ENCODE results near the gene PLAC8L1. TPM values are rescaled to one million over a fixed set of nuclear protein-coding genes. Genes with fewer than 3 reads are reported as not detected.
A peak's percentile ranks its signal among the peaks of the same experiment; 100 is the strongest.

The PLAC8L1 gene
- total RNA-seq, 1 experiment from 2014 or later, result 0.77 TPM

DNA sequence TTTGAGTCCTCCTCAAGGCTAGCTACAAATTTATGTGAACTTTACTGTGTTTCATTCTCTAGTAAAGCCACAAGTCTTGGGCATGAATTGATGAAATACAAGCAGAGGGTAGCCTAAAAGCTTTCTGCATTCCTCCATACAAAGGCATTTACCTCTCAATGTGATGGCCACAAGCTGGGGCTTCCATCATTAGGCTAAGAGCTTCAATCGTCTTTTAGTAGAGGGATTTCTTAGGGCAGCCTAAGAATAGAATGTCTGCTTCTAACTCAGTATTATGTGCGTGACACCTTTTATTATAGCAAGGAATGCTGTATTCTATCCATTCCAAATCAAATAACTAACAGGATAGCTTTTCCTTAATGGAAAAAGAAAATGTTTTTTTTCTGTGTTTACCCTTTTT, 3.7 kb downstream of the PLAC8L1 start:
- Mint-ChIP-seq H3K27me3 (ENCODE audit: low read depth) (no peaks in the 10 kb centered on the region), H3K4me3 (no peak overlapping the region), H3K36me3 (peaks cover 11% of the 10 kb centered on the region), H3K4me1 (peaks cover 24% of the 10 kb centered on the region), H3K9me3 (no peaks in the 10 kb centered on the region), H3K27ac (peak overlapping the region; percentile 72; the same call in 1 of the 2 replicates)
- ChIA-PET CTCF (interaction anchor here (0.6 to 1.4 kb wide), 5 partner anchors 29 to 404 kb away, joined by 3 to 5 read pairs (median 3); partner anchors contain the start of gene TCERG1), POLR2A (no interaction called here)
- ATAC-seq, result peak; percentile 71
- DNase-seq (ENCODE audit: low spot score), result no peak
- TF ChIP-seq USF1 (CRISPR knock-in tag; IDR thresholded peaks at IDR 0.05) (no peak), SMAD4 (CRISPR knock-in tag; IDR thresholded peaks at IDR 0.05) (no peak), CBFB (CRISPR knock-in tag; IDR thresholded peaks at IDR 0.05; ENCODE audit: low read depth) (no peak)
- TF ChIP-seq, protein P1, sequence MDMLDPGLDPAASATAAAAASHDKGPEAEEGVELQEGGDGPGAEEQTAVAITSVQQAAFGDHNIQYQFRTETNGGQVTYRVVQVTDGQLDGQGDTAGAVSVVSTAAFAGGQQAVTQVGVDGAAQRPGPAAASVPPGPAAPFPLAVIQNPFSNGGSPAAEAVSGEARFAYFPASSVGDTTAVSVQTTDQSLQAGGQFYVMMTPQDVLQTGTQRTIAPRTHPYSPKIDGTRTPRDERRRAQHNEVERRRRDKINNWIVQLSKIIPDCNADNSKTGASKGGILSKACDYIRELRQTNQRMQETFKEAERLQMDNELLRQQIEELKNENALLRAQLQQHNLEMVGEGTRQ (CRISPR knock-in tag; IDR thresholded peaks at IDR 0.05), result no peak
- TF ChIP-seq, protein P2, sequence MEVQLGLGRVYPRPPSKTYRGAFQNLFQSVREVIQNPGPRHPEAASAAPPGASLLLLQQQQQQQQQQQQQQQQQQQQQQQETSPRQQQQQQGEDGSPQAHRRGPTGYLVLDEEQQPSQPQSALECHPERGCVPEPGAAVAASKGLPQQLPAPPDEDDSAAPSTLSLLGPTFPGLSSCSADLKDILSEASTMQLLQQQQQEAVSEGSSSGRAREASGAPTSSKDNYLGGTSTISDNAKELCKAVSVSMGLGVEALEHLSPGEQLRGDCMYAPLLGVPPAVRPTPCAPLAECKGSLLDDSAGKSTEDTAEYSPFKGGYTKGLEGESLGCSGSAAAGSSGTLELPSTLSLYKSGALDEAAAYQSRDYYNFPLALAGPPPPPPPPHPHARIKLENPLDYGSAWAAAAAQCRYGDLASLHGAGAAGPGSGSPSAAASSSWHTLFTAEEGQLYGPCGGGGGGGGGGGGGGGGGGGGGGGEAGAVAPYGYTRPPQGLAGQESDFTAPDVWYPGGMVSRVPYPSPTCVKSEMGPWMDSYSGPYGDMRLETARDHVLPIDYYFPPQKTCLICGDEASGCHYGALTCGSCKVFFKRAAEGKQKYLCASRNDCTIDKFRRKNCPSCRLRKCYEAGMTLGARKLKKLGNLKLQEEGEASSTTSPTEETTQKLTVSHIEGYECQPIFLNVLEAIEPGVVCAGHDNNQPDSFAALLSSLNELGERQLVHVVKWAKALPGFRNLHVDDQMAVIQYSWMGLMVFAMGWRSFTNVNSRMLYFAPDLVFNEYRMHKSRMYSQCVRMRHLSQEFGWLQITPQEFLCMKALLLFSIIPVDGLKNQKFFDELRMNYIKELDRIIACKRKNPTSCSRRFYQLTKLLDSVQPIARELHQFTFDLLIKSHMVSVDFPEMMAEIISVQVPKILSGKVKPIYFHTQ (CRISPR knock-in tag; IDR thresholded peaks at IDR 0.05), result no peak
- TF ChIP-seq, protein P3, sequence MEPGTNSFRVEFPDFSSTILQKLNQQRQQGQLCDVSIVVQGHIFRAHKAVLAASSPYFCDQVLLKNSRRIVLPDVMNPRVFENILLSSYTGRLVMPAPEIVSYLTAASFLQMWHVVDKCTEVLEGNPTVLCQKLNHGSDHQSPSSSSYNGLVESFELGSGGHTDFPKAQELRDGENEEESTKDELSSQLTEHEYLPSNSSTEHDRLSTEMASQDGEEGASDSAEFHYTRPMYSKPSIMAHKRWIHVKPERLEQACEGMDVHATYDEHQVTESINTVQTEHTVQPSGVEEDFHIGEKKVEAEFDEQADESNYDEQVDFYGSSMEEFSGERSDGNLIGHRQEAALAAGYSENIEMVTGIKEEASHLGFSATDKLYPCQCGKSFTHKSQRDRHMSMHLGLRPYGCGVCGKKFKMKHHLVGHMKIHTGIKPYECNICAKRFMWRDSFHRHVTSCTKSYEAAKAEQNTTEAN (CRISPR knock-in tag; IDR thresholded peaks at IDR 0.05), result no peak

GRCh38 chr5:146098047-146098446, 7.3 kb downstream of the PLAC8L1 start:
- Mint-ChIP-seq H3K9me3 (no peaks in the 10 kb centered on the region), H3K36me3 (no peaks in the 10 kb centered on the region), H3K27ac (no peak overlapping the region), H3K27me3 (ENCODE audit: low read depth) (no peaks in the 10 kb centered on the region), H3K4me1 (peaks cover 24% of the 10 kb centered on the region), H3K4me3 (no peak overlapping the region)
- no peak for TF ChIP-seq IRF2 (CRISPR knock-in tag; IDR thresholded peaks at IDR 0.05; ENCODE audit: borderline replicate concordance, low read depth)
- no peak for TF ChIP-seq CDX4 (CRISPR knock-in tag; IDR thresholded peaks at IDR 0.05; ENCODE audit: borderline replicate concordance)
- no peak for TF ChIP-seq PRRX2 (CRISPR knock-in tag; IDR thresholded peaks at IDR 0.05)
- TF ChIP-seq ZSCAN18 (CRISPR knock-in tag; IDR thresholded peaks at IDR 0.05), result no peak
- no peak for TF ChIP-seq USF1 (CRISPR knock-in tag; IDR thresholded peaks at IDR 0.05)
- no peak for TF ChIP-seq FOXK1 (CRISPR knock-in tag; IDR thresholded peaks at IDR 0.05)
- no peak for TF ChIP-seq STAT6 (CRISPR knock-in tag; conservative IDR thresholded peaks at IDR 0.05; ENCODE audit: low read depth)
- no peak for TF ChIP-seq NFATC4 (CRISPR knock-in tag; IDR thresholded peaks at IDR 0.05)
- ATAC-seq, result no peak
- ChIA-PET POLR2A (no interaction called here), CTCF (no interaction called here)
- DNase-seq (ENCODE audit: low spot score), result no peak
